ENCODE results near the gene PPP1CC.
"Not testable (repeated sequence)": the region's sequence is repeated elsewhere in the genome, so short reads cannot be mapped to it uniquely, and the experiment has no call there.

- not testable (repeated sequence) for TF ChIP-seq CTCF, POLR2A (IDR thresholded peaks at IDR 0.05)
Observed at GRCh38 chr12:110722892-110723291, 19.8 kb downstream of the PPP1CC start.

All from right lobe of liver (tissue), 4 donors.